ENCODE measurements around the gene ZBTB7C. TPM values are rescaled to one million over a fixed set of nuclear protein-coding genes. Genes with fewer than 3 reads are reported as not detected.

ZBTB7C gene
- total and polyA plus RNA-seq, 2 of the 4 experiments (the other 2 are of a cell fraction): not detected

DNA sequence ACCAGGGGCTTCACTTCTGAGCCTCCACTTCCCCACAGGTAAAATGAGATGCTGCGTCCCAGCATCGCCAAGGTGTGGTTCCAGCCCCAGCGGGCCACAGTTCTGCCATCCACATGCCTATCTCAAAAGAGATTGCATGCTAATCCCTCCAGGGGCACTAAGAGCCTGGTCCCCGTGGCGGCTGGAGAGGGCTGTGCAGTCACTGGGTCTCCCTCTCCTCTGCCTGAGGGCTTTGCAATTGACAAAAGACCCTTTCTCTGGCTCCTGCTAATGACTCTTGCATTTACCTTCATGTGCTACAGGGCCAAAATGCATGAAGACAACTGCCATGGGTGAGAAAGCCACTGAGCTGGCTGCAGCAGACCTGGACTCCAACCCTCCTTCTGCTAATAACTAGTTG is 18.5 kb downstream of the ZBTB7C start:
- WGBS, 2 experiments (ENCODE audit: extremely low coverage in 2 of 2, insufficient read length in 1 of 2): no CpG with 5 or more reads among the region's 5 CpGs
- Histone ChIP-seq H3K23ac (ENCODE audit: low read depth, low read length) (no peak overlapping the region), H2BK5ac (ENCODE audit: low read depth, low read length, poor library complexity, severe bottlenecking) (no peak overlapping the region), H4K8ac (ENCODE audit: low read depth in 2 of 2, low read length in 2 of 2) (no peak overlapping the region), H4K91ac (ENCODE audit: insufficient read depth, low read depth, low read length) (no peak overlapping the region), H3K79me1 (ENCODE audit: low read depth in 1 of 2, low read length in 2 of 2) (no peaks in the 10 kb centered on the region), H2AK5ac (ENCODE audit: low read depth, low read length) (no peak overlapping the region), H3K18ac (ENCODE audit: low read depth, low read length) (no peak overlapping the region), H4K20me1 (ENCODE audit: insufficient read depth, low read length) (no peaks in the 10 kb centered on the region), H2BK120ac (ENCODE audit: low read depth, low read length) (no peak overlapping the region), H3K56ac (ENCODE audit: extremely low read depth, insufficient read depth, low read length) (no peak overlapping the region), H4K5ac (ENCODE audit: low read depth, low read length) (no peak overlapping the region), H3K9me3 (ENCODE audit: control insufficient read depth, insufficient read depth, low read length) (no peaks in the 10 kb centered on the region), H3K4me1 (ENCODE audit: control insufficient read depth, insufficient read depth, low read length) (no peaks in the 10 kb centered on the region), H2BK20ac (ENCODE audit: low read depth, low read length) (no peak overlapping the region), H3K4me3 (ENCODE audit: insufficient read depth, low read depth, low read length) (no peak overlapping the region), H2BK15ac (ENCODE audit: low read depth, low read length) (no peak overlapping the region), H3K14ac (replicated peaks; ENCODE audit: low read depth, low read length) (no peak overlapping the region), H3K27ac (ENCODE audit: insufficient read depth, low read length) (no peak overlapping the region), H3K27me3 (ENCODE audit: control insufficient read depth, insufficient read depth, low read length) (peaks cover 32% of the 10 kb centered on the region), H3K9me1 (ENCODE audit: insufficient read depth, low read length) (no peaks in the 10 kb centered on the region), H3K36me3 (ENCODE audit: control insufficient read depth, insufficient read depth, low read length) (no peaks in the 10 kb centered on the region), H3K4me2 (ENCODE audit: low read depth, low read length) (no peak overlapping the region), H3K9ac (ENCODE audit: low read depth, low read length) (no peak overlapping the region), H2AK9ac (replicated peaks; ENCODE audit: low read depth, low read length, poor library complexity) (no peak overlapping the region), H3K4ac (ENCODE audit: low read depth, low read length) (no peak overlapping the region), H2AFZ (replicated peaks; ENCODE audit: low read length, poor library complexity) (no peak overlapping the region)
- no peak for ATAC-seq (ENCODE audit: low read depth)
- TF ChIP-seq NFE2L2 (IDR thresholded peaks at IDR 0.05; ENCODE audit: low read depth, low read length) (no peak), RCOR1 (IDR thresholded peaks at IDR 0.05; ENCODE audit: insufficient replicate concordance, low read length) (no peak), MXI1 (IDR thresholded peaks at IDR 0.05; ENCODE audit: borderline replicate concordance, low read depth, low read length) (no peak), POLR2A (IDR thresholded peaks at IDR 0.05; ENCODE audit: low read depth, low read length) (no peak), CEBPB (IDR thresholded peaks at IDR 0.05; ENCODE audit: low read depth, low read length) (no peak), FOS (IDR thresholded peaks at IDR 0.05; ENCODE audit: low read depth, low read length) (no peak), MAZ (IDR thresholded peaks at IDR 0.05; ENCODE audit: borderline replicate concordance, low read depth, low read length) (no peak), SMC3 (IDR thresholded peaks at IDR 0.05; ENCODE audit: low read depth, low read length) (no peak), RFX5 (IDR thresholded peaks at IDR 0.05; ENCODE audit: low read depth, low read length) (no peak), MAFK (IDR thresholded peaks at IDR 0.05; ENCODE audit: low read depth, low read length) (no peak)
- TF ChIP-seq, protein P1, sequence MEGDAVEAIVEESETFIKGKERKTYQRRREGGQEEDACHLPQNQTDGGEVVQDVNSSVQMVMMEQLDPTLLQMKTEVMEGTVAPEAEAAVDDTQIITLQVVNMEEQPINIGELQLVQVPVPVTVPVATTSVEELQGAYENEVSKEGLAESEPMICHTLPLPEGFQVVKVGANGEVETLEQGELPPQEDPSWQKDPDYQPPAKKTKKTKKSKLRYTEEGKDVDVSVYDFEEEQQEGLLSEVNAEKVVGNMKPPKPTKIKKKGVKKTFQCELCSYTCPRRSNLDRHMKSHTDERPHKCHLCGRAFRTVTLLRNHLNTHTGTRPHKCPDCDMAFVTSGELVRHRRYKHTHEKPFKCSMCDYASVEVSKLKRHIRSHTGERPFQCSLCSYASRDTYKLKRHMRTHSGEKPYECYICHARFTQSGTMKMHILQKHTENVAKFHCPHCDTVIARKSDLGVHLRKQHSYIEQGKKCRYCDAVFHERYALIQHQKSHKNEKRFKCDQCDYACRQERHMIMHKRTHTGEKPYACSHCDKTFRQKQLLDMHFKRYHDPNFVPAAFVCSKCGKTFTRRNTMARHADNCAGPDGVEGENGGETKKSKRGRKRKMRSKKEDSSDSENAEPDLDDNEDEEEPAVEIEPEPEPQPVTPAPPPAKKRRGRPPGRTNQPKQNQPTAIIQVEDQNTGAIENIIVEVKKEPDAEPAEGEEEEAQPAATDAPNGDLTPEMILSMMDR (conservative IDR thresholded peaks at IDR 0.05; ENCODE audit: low read depth, low read length): no peak
- POLR2A ChIA-PET (ENCODE audit: unreplicated experiment): no interaction called here
- no peak for DNase-seq
- dilution Hi-C loops (cut with HindIII; ENCODE audit: low sequenced_read_pairs, unreplicated experiment) (no loop called here), in situ Hi-C loops (cut with MboI; ENCODE audit: low sequenced_read_pairs) (no loop called here), intact Hi-C loops (cut with micrococcal nuclease) (no loop called here)
- no TSS peak for BruUV-seq (replicated peaks)
- CTCF ChIA-PET: no interaction called here
